NCI-H774 (cell line): ENCODE data around the gene NOLC1.

Experiments used
- DNase-seq: peaks from one replicate; lab custom pipeline; 2025; lab: John Stamatoyannopoulos, UW

NOLC1 gene

GRCh38 chr10:102208311-102209035 lies 56.3 kb downstream of the NOLC1 start:
- DNase-seq = no peak

- DNase-seq = no peak
These were observed 59.6 kb downstream of the NOLC1 start for GRCh38 chr10:102211615-102212299.
